Nephron (organoid): ENCODE results near the gene DCDC2.
"Not testable (repeated sequence)": the region's sequence is repeated elsewhere in the genome, so short reads cannot be mapped to it uniquely, and the experiment has no call there.

Experiments used
- H3K27ac Mint-ChIP-seq, 3 experiments: 2 replicates each; pipeline ENCODE4 v1.8.0; 2020; ENCODE audit warnings: mixed read lengths in 3 of 3, mild to moderate bottlenecking in 2 of 3, moderate library complexity in 1 of 3
- H3K27me3 Mint-ChIP-seq: 2 replicates; pipeline ENCODE4 v1.8.0; 2021; ENCODE audit warnings: low read depth, mild to moderate bottlenecking, moderate library complexity, mixed read lengths
- H3K36me3 Mint-ChIP-seq: 2 replicates; pipeline ENCODE4 v1.8.0; 2020; ENCODE audit warnings: low read depth, mixed read lengths
- H3K4me1 Mint-ChIP-seq: 2 replicates; pipeline ENCODE4 v1.8.0; 2020; ENCODE audit warnings: mixed read lengths
- H3K4me3 Mint-ChIP-seq, 3 experiments: 2 replicates each; pipeline ENCODE4 v1.8.0; 2020; ENCODE audit warnings: mild to moderate bottlenecking in 3 of 3, mixed read lengths in 3 of 3, moderate library complexity in 2 of 3
- H3K9me3 Mint-ChIP-seq: 2 replicates; pipeline ENCODE4 v1.8.0; 2020; ENCODE audit warnings: mixed read lengths
- CTCF ChIP-seq, 3 experiments: fragments of 200-600 bp; sonication (generic); IDR thresholded peaks; one replicate each; pipeline ENCODE4 v1.5.0; 2021; ENCODE audit warnings: antibody characterized with exemption in 3 of 3; ENCODE audit not compliant: unreplicated experiment in 3 of 3

DCDC2 gene

DNA sequence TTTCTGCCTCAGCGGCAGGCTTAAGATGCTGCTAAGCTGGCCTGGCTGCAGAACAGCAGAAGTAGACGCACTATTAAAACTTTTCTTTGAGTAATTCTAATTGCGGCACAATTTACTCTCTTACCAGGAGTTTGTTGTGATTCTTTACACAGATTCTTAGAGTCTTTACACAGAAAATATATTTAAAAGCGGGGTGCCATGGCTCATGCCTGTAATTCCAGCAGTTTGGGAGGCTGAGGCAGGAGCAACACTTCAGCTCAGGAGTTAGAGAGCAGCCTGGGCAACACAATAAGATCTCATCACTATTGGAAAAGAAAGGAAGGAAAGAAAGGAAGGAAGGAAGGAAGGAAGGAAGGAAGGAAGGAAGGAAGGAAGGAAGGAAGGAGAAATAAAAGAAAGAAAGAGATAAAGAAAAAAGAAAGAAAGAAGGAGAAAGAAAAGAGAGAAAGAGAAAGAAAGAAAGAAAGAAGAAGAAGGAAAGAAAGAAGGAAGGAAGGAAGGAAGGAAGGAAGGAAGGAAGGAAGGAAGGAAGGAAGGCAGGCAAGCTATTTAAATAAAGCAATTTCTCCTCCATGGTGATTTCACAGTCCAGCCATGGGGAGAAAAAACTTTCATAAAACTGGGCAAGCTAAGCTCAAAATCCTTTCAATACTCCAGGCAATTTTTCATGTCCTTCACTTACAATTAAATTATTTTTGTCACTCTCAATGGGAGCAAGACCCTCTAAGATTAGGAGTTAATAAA lies 23.8 kb upstream of the DCDC2 start:
- peak overlapping the region; percentile 64 to 93 (median 83) for H3K27ac Mint-ChIP-seq
- H3K9me3 Mint-ChIP-seq, result no peaks in the 10 kb centered on the region
- H3K4me3 Mint-ChIP-seq, result peak overlapping the region in 2 of 3 experiments; percentile 17 to 52
- no peaks in the 10 kb centered on the region for H3K27me3 Mint-ChIP-seq
- no peak for TF ChIP-seq CTCF (IDR thresholded peaks at IDR 0.05; ENCODE audit: unreplicated experiment in 3 of 3)
- H3K36me3 Mint-ChIP-seq, result no peaks in the 10 kb centered on the region
- H3K4me1 Mint-ChIP-seq, result no peaks in the 10 kb centered on the region

DNA sequence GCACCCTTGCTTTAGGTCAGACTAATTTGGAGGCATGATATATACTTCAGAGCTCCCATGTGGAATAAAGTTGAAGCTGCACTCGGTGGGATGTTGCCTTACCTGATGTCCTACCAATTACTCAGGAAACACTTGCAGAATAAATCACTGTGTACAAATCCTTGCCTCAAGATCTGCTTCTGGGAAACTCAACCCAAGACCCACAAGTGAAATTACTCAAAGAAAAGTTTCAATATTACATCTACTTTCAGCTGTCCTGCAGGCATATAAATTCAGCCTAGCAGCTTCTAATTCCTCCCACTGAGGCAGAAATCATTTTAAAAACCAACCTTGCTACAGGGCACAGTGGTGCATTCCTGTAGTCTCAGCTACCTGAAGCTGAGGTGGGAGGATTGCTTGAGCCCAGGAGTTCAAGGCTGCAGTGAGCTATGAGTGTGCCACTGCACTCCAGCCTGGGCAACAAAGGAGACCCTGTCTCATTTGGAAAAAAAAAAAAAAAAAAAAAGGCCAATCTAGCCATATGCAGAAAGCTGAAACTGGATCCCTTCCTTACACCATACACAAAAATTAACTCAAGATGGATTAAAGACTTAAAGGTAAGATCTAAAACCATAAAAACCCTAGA lies 20.7 kb upstream of the DCDC2 start:
- H3K4me1 Mint-ChIP-seq, result no peaks in the 10 kb centered on the region
- no peak for TF ChIP-seq CTCF (IDR thresholded peaks at IDR 0.05; ENCODE audit: unreplicated experiment in 3 of 3)
- H3K9me3 Mint-ChIP-seq, result no peaks in the 10 kb centered on the region

DNA sequence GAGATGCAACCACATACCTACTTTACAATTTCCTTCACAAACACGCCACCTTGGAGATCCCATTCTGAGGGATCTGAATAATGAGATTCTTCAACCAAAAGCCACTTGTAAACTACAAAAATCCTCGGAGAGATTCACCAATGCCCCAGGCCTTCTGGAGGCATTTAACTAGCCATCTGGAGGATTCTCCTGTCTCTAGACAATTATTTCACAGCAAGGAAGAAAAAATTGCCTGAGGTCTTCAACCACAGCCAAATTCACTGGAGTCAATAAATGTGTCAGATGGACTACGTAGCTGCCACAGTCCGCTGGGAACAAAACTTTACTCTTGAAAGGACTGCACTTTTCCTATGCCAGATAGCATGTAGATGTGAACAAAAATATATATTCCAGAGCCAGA lies 19.0 kb upstream of the DCDC2 start:
- peak overlapping the region in 2 of 3 experiments; percentile 27 to 87 for H3K27ac Mint-ChIP-seq
- no peak for TF ChIP-seq CTCF (IDR thresholded peaks at IDR 0.05; ENCODE audit: unreplicated experiment in 3 of 3)
- H3K9me3 Mint-ChIP-seq, result peaks cover 4% of the 10 kb centered on the region
- H3K4me1 Mint-ChIP-seq, result no peaks in the 10 kb centered on the region
- H3K36me3 Mint-ChIP-seq, result no peaks in the 10 kb centered on the region
- H3K27me3 Mint-ChIP-seq, result no peaks in the 10 kb centered on the region
- no peak overlapping the region for H3K4me3 Mint-ChIP-seq

More for the DNA sequence above, 20.7 kb upstream of the DCDC2 start:
- H3K36me3 Mint-ChIP-seq, result no peaks in the 10 kb centered on the region
- no peak overlapping the region for H3K4me3 Mint-ChIP-seq
- H3K27ac Mint-ChIP-seq, result peak overlapping the region in 2 of 3 experiments; percentile 64 to 75
- H3K27me3 Mint-ChIP-seq, result no peaks in the 10 kb centered on the region

- H3K27me3 Mint-ChIP-seq, result no peaks in the 10 kb centered on the region
- H3K9me3 Mint-ChIP-seq, result peaks cover 8% of the 10 kb centered on the region
- H3K4me3 Mint-ChIP-seq, result no peak overlapping the region
- H3K36me3 Mint-ChIP-seq, result no peaks in the 10 kb centered on the region
- H3K27ac Mint-ChIP-seq, result no peak overlapping the region
- no peaks in the 10 kb centered on the region for H3K4me1 Mint-ChIP-seq
- TF ChIP-seq CTCF (IDR thresholded peaks at IDR 0.05; ENCODE audit: unreplicated experiment in 3 of 3), result no peak
Measured at GRCh38 chr6:24374612-24375011, 16.8 kb upstream of the DCDC2 start.

DNA sequence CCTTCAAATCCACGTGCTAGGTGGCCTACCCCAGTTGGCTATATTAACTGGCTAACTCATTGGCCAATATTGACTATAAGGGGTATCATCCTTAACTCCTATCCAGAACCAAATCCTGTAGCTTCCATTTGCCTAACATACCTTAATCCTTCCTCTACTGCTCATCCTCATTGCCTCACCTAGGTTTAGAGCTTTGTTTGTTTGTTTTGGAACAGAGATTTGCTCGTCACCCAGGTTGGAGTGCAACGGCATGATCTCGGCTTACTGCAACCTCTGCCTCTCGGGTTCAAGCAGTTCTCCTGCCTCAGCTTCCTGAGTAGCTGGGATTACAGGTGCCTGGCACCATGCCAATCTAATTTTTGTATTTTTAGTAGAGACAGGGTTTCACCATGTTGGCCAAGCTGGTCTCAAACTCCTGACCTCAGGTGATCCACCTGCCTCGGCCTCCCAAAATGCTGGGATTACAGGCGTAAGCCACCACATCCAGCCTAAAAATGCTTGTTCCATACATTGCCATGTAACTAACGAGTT lies 7.3 kb upstream of the DCDC2 start:
- not testable (repeated sequence) for H3K36me3 Mint-ChIP-seq, H3K9me3 Mint-ChIP-seq, H3K27me3 Mint-ChIP-seq, H3K27ac Mint-ChIP-seq, H3K4me3 Mint-ChIP-seq
- H3K4me1 Mint-ChIP-seq, result peaks cover 10% of the 10 kb centered on the region

DNA sequence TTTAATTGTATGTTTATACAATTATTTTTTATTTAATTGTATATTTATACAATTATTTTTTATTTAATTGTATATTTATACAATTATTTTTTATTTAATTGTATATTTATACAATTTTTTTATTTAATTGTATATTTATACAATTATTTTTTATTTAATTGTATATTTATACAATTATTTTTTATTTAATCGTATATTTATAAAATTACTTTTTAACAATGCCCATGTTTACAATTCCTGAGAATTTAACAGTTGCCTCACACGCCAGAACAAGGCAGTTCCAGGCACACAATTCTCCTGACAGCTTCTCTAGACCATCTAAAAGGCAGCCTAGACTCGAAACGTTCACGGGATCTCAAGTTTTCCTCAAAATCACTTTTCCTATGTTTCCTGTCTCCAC lies 4.5 kb upstream of the DCDC2 start:
- Mint-ChIP-seq H3K4me1 (peaks cover 14% of the 10 kb centered on the region), H3K27ac (peak overlapping the region in 2 of 3 experiments; percentile 14 to 72)
- not testable (repeated sequence) for H3K36me3 Mint-ChIP-seq, H3K9me3 Mint-ChIP-seq, H3K4me3 Mint-ChIP-seq, H3K27me3 Mint-ChIP-seq
